ENCODE measurements around the gene CALCOCO1.

DNA sequence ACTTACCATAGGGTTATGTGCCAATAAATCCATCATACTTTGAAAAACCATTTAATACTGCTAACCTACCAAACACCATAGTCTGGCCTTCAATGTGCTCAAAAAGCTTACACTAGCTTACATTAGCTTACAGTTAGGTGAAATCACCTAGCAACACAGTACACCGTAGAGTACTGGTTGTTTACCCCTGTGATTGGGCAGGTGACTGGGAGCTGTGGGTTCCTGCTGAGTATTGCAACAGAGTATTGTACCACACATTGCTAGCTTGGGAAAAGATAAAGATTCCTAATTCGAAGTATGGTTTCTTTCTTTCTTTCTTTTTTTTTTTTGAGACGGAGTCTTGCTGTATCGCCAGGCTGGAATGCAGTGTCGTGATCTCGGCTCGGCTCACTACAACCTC is 56.9 kb downstream of the CALCOCO1 start:
- TF ChIP-seq, protein P1, sequence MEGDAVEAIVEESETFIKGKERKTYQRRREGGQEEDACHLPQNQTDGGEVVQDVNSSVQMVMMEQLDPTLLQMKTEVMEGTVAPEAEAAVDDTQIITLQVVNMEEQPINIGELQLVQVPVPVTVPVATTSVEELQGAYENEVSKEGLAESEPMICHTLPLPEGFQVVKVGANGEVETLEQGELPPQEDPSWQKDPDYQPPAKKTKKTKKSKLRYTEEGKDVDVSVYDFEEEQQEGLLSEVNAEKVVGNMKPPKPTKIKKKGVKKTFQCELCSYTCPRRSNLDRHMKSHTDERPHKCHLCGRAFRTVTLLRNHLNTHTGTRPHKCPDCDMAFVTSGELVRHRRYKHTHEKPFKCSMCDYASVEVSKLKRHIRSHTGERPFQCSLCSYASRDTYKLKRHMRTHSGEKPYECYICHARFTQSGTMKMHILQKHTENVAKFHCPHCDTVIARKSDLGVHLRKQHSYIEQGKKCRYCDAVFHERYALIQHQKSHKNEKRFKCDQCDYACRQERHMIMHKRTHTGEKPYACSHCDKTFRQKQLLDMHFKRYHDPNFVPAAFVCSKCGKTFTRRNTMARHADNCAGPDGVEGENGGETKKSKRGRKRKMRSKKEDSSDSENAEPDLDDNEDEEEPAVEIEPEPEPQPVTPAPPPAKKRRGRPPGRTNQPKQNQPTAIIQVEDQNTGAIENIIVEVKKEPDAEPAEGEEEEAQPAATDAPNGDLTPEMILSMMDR (IDR thresholded peaks at IDR 0.05; ENCODE audit: poor library complexity, severe bottlenecking): no peak
- TF ChIP-seq EZH2 (IDR thresholded peaks at IDR 0.05; ENCODE audit: borderline replicate concordance, insufficient read depth, low read length, poor library complexity, severe bottlenecking): no peak

Data from neural cell (in vitro differentiated cells).